IMR-90 (cell line): ENCODE measurements around the gene CLCNKA. TPM values are rescaled to one million over a fixed set of nuclear protein-coding genes. Genes with fewer than 3 reads are reported as not detected.
A peak's percentile ranks its signal among the peaks of the same experiment; 100 is the strongest.

ENCODE experiments used
- ATAC-seq: fragments of 200-7000 bp; cut with Tn5 transposase; 2 replicates; pipeline ENCODE4 v1.9.1; 2020; ENCODE audit warnings: low read depth, mild to moderate bottlenecking, moderate library complexity
- BruUV-seq: library from RNA; stranded (reverse); fragments of 400-500 nt; replicated peaks from 2 replicates; lab custom pipeline; 2021; lab: Mats Ljungman, UMichigan
- CTCF ChIA-PET: fragments of 300-600 bp; formaldehyde crosslinking; extraction: SDS; loops from one replicate; lab custom pipeline; 2021; ENCODE audit warnings: antibody characterized with exemption; lab: Yijun Ruan, JAX
- POLR2A ChIA-PET: fragments of 300-600 bp; sonication (Branson Sonifier 250); formaldehyde crosslinking; loops from one replicate; lab custom pipeline; 2022; ENCODE audit warnings: antibody characterized with exemption; ENCODE audit not compliant: unreplicated experiment; lab: Charles Lee
- DNase-seq: peaks from one replicate; pipeline ENCODE4 v3.0.0; 2013
- H2AFZ ChIP-seq: replicated peaks from 2 replicates; pipeline ENCODE3; 2013; ENCODE audit warnings: low read length, mild to moderate bottlenecking; ENCODE audit not compliant: poor library complexity
- H2AK5ac ChIP-seq: 2 replicates; pipeline ENCODE4 v1.6.1; 2013; ENCODE audit warnings: low read depth, low read length, inconsistent platforms
- H2AK9ac ChIP-seq: replicated peaks from 2 replicates; pipeline ENCODE3; 2013; ENCODE audit warnings: mild to moderate bottlenecking, low read depth, low read length, moderate library complexity; ENCODE audit not compliant: poor library complexity
- H2BK120ac ChIP-seq: 2 replicates; pipeline ENCODE4 v1.6.1; 2013; ENCODE audit warnings: low read depth, low read length, inconsistent platforms
- H2BK15ac ChIP-seq: 3 replicates; pipeline ENCODE4 v1.6.1; 2013; ENCODE audit warnings: low read depth, low read length, inconsistent platforms
- H2BK20ac ChIP-seq: 2 replicates; pipeline ENCODE4 v1.6.1; 2013; ENCODE audit warnings: low read depth, mild to moderate bottlenecking, inconsistent platforms, low read length, moderate library complexity
- H2BK5ac ChIP-seq: 2 replicates; pipeline ENCODE4 v1.6.1; 2013; ENCODE audit warnings: mild to moderate bottlenecking, low read depth, low read length, inconsistent platforms; ENCODE audit not compliant: poor library complexity, severe bottlenecking
- H3K14ac ChIP-seq: replicated peaks from 2 replicates; pipeline ENCODE4 v1.6.1; 2013; ENCODE audit warnings: low read depth, low read length, inconsistent platforms
- H3K18ac ChIP-seq: 2 replicates; pipeline ENCODE4 v1.6.1; 2013; ENCODE audit warnings: low read depth, low read length, control low read depth
- H3K23ac ChIP-seq: 2 replicates; pipeline ENCODE4 v1.6.1; 2013; ENCODE audit warnings: low read depth, low read length, inconsistent platforms
- H3K27ac ChIP-seq: 2 replicates; pipeline ENCODE4 v1.5.1; 2013; ENCODE audit warnings: mild to moderate bottlenecking, control low read depth, low read length; ENCODE audit not compliant: insufficient read depth
- H3K27me3 ChIP-seq: 2 replicates; pipeline ENCODE4 v1.6.1; 2013; ENCODE audit warnings: low read length; ENCODE audit not compliant: control insufficient read depth, insufficient read depth
- H3K36me3 ChIP-seq: 2 replicates; pipeline ENCODE4 v1.6.1; 2013; ENCODE audit warnings: low read length, mixed read lengths; ENCODE audit not compliant: control insufficient read depth, insufficient read depth
- H3K4ac ChIP-seq: 2 replicates; pipeline ENCODE4 v1.6.1; 2013; ENCODE audit warnings: low read depth, low read length, inconsistent platforms
- H3K4me1 ChIP-seq: 2 replicates; pipeline ENCODE4 v1.6.1; 2013; ENCODE audit warnings: low read length, mixed read lengths; ENCODE audit not compliant: control insufficient read depth, insufficient read depth
- H3K4me2 ChIP-seq: 2 replicates; pipeline ENCODE4 v1.6.1; 2013; ENCODE audit warnings: low read depth, mild to moderate bottlenecking, control low read depth, low read length, moderate library complexity
- H3K4me3 ChIP-seq: 2 replicates; pipeline ENCODE4 v1.5.1; 2013; ENCODE audit warnings: low read depth, mild to moderate bottlenecking, control low read depth, low read length, moderate library complexity; ENCODE audit not compliant: insufficient read depth
- H3K56ac ChIP-seq: 2 replicates; pipeline ENCODE4 v1.6.1; 2013; ENCODE audit warnings: low read length, inconsistent platforms; ENCODE audit not compliant: insufficient read depth; ENCODE audit errors: extremely low read depth
- H3K79me1 ChIP-seq, 2 experiments: 2 replicates each; pipeline ENCODE4 v1.6.1; 2013; ENCODE audit warnings: low read length in 2 of 2, inconsistent platforms in 1 of 2, low read depth in 1 of 2
- H3K9ac ChIP-seq: 2 replicates; pipeline ENCODE4 v1.6.1; 2013; ENCODE audit warnings: low read depth, low read length, control low read depth
- H3K9me1 ChIP-seq: 2 replicates; pipeline ENCODE4 v1.6.1; 2013; ENCODE audit warnings: low read length, inconsistent platforms; ENCODE audit not compliant: insufficient read depth
- H3K9me3 ChIP-seq: 2 replicates; pipeline ENCODE4 v1.6.1; 2013; ENCODE audit warnings: low read length; ENCODE audit not compliant: control insufficient read depth, insufficient read depth
- H4K20me1 ChIP-seq: 2 replicates; pipeline ENCODE4 v1.6.1; 2013; ENCODE audit warnings: low read length, inconsistent platforms; ENCODE audit not compliant: insufficient read depth
- H4K5ac ChIP-seq: 2 replicates; pipeline ENCODE4 v1.6.1; 2013; ENCODE audit warnings: mild to moderate bottlenecking, low read depth, low read length, control low read depth
- H4K8ac ChIP-seq, 2 experiments: 2 replicates each; pipeline ENCODE4 v1.6.1; 2013; ENCODE audit warnings: low read depth in 2 of 2, low read length in 2 of 2, control low read depth in 1 of 2, inconsistent platforms in 1 of 2
- H4K91ac ChIP-seq: 2 replicates; pipeline ENCODE4 v1.6.1; 2013; ENCODE audit warnings: low read depth, low read length, inconsistent platforms; ENCODE audit not compliant: insufficient read depth
- FOS ChIP-seq: fragments of 150-350 bp; IDR thresholded peaks from 2 replicates; pipeline ENCODE4 v1.6.1; 2016; ENCODE audit warnings: low read depth, low read length
- MAZ ChIP-seq: IDR thresholded peaks from 2 replicates; pipeline ENCODE4 v1.6.1; 2012; ENCODE audit warnings: low read depth, mild to moderate bottlenecking, low read length, improper control_type of control experiment, moderate library complexity, borderline replicate concordance
- MXI1 ChIP-seq: IDR thresholded peaks from 2 replicates; pipeline ENCODE4 v1.6.1; 2012; ENCODE audit warnings: low read depth, mild to moderate bottlenecking, low read length, moderate library complexity, borderline replicate concordance
- NFE2L2 ChIP-seq: fragments of 150-350 bp; IDR thresholded peaks from 2 replicates; pipeline ENCODE4 v1.6.1; 2016; ENCODE audit warnings: low read depth, mild to moderate bottlenecking, low read length
- POLR2A ChIP-seq: IDR thresholded peaks from 2 replicates; pipeline ENCODE4 v1.6.1; 2012; ENCODE audit warnings: mild to moderate bottlenecking, low read depth, low read length
- RAD21 ChIP-seq: IDR thresholded peaks from 2 replicates; pipeline ENCODE4 v1.6.1; 2012; ENCODE audit warnings: low read length, improper control_type of control experiment
- SMC3 ChIP-seq: fragments of 150-350 bp; IDR thresholded peaks from 2 replicates; pipeline ENCODE4 v1.6.1; 2016; ENCODE audit warnings: low read depth, mild to moderate bottlenecking, antibody characterized with exemption, low read length, moderate library complexity
- WGBS, 2 experiments: methylation state at CpG; one replicate each; pipeline versions ENCODE4 v1.1.5 to v1.1.7; 2013; ENCODE audit warnings: missing lambda C conversion rate in 2 of 2; ENCODE audit not compliant: insufficient read length in 1 of 2; ENCODE audit errors: extremely low coverage in 2 of 2; 5-methylcytosine and 5-hydroxymethylcytosine counted together
- dilution Hi-C: fragments of 300-500 bp; cut with HindIII; formaldehyde crosslinking; loops from one replicate; pipeline ENCODE4 v1.14.3; 2018; ENCODE audit warnings: low sequenced_read_pairs; ENCODE audit not compliant: unreplicated experiment
- in situ Hi-C: fragments of 300-500 bp; cut with MboI; formaldehyde crosslinking; loops from 3 replicates; pipeline ENCODE4 v1.14.3; 2019; ENCODE audit warnings: low sequenced_read_pairs, inconsistent platforms, mixed read lengths
- intact Hi-C: fragments of 100-400 bp; cut with micrococcal nuclease; formaldehyde crosslinking; loops from 2 replicates; pipeline ENCODE4 v1.10.0; 2022
- polyA plus RNA-seq, 3 experiments: library from polyadenylated mRNA; depleted of rRNA; stranded (reverse); fragments of >200 nt; gene quantifications; 2 replicates each; pipeline ENCODE4 v1.2.3, GENCODE V29; 2012; ENCODE audit warnings: low replicate concordance in 1 of 3
- total RNA-seq: library from RNA; depleted of rRNA; stranded (reverse); fragments of >200 nt; gene quantifications from 2 replicates; pipeline ENCODE4 v1.2.3, GENCODE V29; 2012
- TF ChIP-seq, protein P1 (sequence below): conservative IDR thresholded peaks from 2 replicates; pipeline ENCODE4 v1.5.1; 2012; ENCODE audit warnings: mild to moderate bottlenecking, low read depth, low read length, improper control_type of control experiment
- TF ChIP-seq, protein P2 (sequence below): fragments of 150-350 bp; IDR thresholded peaks from 2 replicates; pipeline ENCODE4 v1.6.1; 2017; ENCODE audit warnings: mild to moderate bottlenecking, antibody characterized with exemption, low read length, low read depth

Gene CLCNKA
- total and polyA plus RNA-seq, 2 of the 4 experiments (the other 2 are of a cell fraction) = 0.05 TPM; not detected in 1

DNA sequence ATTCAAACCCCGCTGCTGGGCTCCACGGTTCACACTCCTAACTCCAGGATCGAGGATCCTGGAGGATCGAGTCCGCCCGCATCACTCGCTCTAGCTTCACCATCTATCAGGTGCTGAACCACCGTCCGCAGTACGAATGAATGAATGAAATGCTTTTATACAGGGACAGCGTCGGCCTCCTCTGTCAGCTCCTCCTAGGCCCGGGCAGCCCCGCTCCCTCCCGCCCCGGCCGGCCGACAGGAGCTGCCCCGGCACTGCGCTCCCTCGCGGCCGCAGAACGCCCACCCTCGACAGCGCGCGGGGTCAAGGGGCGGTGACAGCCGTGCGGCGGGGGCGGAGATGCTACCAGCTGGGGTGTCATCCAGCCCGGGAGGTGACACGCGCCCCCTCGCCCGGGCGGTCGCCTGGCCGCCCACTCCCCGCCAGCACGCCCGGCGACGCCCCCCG lies 46.5 kb upstream of the CLCNKA start:
- H2BK5ac ChIP-seq = peak overlapping the region; percentile 68
- intact Hi-C loops (no loop called here), in situ Hi-C loops (no loop called here), dilution Hi-C loops (no loop called here)
- peak overlapping the region; percentile 2; the same call in 1 of the 3 replicates for H2BK15ac ChIP-seq
- H3K9me1 ChIP-seq = peaks cover 7% of the 10 kb centered on the region
- peak overlapping the region; percentile 73 for H3K4ac ChIP-seq
- peak overlapping the region; percentile 51 for H2AFZ ChIP-seq
- H3K4me1 ChIP-seq = peaks cover 4% of the 10 kb centered on the region; the same call in 1 of the 2 replicates
- H4K20me1 ChIP-seq = peaks cover 17% of the 10 kb centered on the region
- H4K91ac ChIP-seq = peak overlapping the region; percentile 40
- no peak; the same call in 1 of the 2 replicates for TF ChIP-seq MXI1
- no peak for TF ChIP-seq POLR2A
- TF ChIP-seq, protein P1, sequence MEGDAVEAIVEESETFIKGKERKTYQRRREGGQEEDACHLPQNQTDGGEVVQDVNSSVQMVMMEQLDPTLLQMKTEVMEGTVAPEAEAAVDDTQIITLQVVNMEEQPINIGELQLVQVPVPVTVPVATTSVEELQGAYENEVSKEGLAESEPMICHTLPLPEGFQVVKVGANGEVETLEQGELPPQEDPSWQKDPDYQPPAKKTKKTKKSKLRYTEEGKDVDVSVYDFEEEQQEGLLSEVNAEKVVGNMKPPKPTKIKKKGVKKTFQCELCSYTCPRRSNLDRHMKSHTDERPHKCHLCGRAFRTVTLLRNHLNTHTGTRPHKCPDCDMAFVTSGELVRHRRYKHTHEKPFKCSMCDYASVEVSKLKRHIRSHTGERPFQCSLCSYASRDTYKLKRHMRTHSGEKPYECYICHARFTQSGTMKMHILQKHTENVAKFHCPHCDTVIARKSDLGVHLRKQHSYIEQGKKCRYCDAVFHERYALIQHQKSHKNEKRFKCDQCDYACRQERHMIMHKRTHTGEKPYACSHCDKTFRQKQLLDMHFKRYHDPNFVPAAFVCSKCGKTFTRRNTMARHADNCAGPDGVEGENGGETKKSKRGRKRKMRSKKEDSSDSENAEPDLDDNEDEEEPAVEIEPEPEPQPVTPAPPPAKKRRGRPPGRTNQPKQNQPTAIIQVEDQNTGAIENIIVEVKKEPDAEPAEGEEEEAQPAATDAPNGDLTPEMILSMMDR = peak; percentile 38
- TF ChIP-seq, protein P2, sequence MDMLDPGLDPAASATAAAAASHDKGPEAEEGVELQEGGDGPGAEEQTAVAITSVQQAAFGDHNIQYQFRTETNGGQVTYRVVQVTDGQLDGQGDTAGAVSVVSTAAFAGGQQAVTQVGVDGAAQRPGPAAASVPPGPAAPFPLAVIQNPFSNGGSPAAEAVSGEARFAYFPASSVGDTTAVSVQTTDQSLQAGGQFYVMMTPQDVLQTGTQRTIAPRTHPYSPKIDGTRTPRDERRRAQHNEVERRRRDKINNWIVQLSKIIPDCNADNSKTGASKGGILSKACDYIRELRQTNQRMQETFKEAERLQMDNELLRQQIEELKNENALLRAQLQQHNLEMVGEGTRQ = no peak
- peak; percentile 11; the same call in 1 of the 2 replicates for TF ChIP-seq SMC3
- peak; percentile 37; the same call in 1 of the 2 replicates for TF ChIP-seq RAD21
- TF ChIP-seq NFE2L2 = no peak
- TF ChIP-seq FOS = no peak
- peak; percentile 9; the same call in 1 of the 2 replicates for TF ChIP-seq MAZ
- no peak overlapping the region for H2BK20ac ChIP-seq
- no peak overlapping the region for H3K18ac ChIP-seq
- peak overlapping the region; percentile 38 to 75; a peak in 2 of 4 replicates for H4K8ac ChIP-seq
- H3K27me3 ChIP-seq = no peaks in the 10 kb centered on the region
- peak overlapping the region; percentile 61 for H2AK5ac ChIP-seq
- H4K5ac ChIP-seq = no peak overlapping the region
- H3K27ac ChIP-seq = peak overlapping the region; percentile 66
- BruUV-seq = no TSS peak
- ChIA-PET CTCF (interaction anchor here (1.0 to 1.7 kb wide), 4 partner anchors 17 to 164 kb away, joined by 3 to 5 read pairs (median 4); partner anchors contain the start of gene SPEN), POLR2A (interaction anchor here (0.6 kb wide), 1 partner anchor 126 kb away, joined by 3 read pairs; no protein-coding TSS in a partner anchor)
- H3K23ac ChIP-seq = peak overlapping the region; percentile 87; the same call in 1 of the 2 replicates
- peak overlapping the region; percentile 74 for H3K4me2 ChIP-seq
- peaks cover 15% of the 10 kb centered on the region for H3K36me3 ChIP-seq
- no peaks in the 10 kb centered on the region; the same call in 1 of the 2 replicates for H3K9me3 ChIP-seq
- no peak overlapping the region for H2BK120ac ChIP-seq
- H3K56ac ChIP-seq = peak overlapping the region; percentile 83
- WGBS, 2 experiments = 1% methylated on average over 27 of the region's 47 CpGs; no CpG with 5 or more reads in 1 of the 2 experiments
- H3K4me3 ChIP-seq = peak overlapping the region; percentile 62
- peak overlapping the region; percentile 1 for H2AK9ac ChIP-seq
- H3K79me1 ChIP-seq = peaks cover 16 to 40% of the 10 kb centered on the region in 2 experiments; a peak in 3 of 4 replicates
- DNase-seq = peak; percentile 58
- ATAC-seq = peak; percentile 93
- peak overlapping the region; percentile 93 for H3K9ac ChIP-seq
- peak overlapping the region; percentile 64 for H3K14ac ChIP-seq
